Choroid plexus epithelial cell (primary cell): ENCODE results near the gene PML.

ENCODE experiments used
- DNase-seq: peaks from one replicate; pipeline ENCODE4 v3.0.0-alpha.2; 2010; ENCODE audit warnings: low read depth
- H3K4me3 ChIP-seq: 2 replicates; pipeline ENCODE4 v1.5.1; 2011; ENCODE audit warnings: low read depth, mild to moderate bottlenecking, control low read depth, low read length, moderate library complexity
- TF ChIP-seq, protein P1 (sequence below): conservative IDR thresholded peaks from 2 replicates; pipeline ENCODE4 v1.5.1; 2011; ENCODE audit warnings: low read depth, mild to moderate bottlenecking, control low read depth, inconsistent platforms, low read length, moderate library complexity

Gene PML

GRCh38 chr15:74025436-74025835 is 30.9 kb downstream of the PML start:
- TF ChIP-seq, protein P1, sequence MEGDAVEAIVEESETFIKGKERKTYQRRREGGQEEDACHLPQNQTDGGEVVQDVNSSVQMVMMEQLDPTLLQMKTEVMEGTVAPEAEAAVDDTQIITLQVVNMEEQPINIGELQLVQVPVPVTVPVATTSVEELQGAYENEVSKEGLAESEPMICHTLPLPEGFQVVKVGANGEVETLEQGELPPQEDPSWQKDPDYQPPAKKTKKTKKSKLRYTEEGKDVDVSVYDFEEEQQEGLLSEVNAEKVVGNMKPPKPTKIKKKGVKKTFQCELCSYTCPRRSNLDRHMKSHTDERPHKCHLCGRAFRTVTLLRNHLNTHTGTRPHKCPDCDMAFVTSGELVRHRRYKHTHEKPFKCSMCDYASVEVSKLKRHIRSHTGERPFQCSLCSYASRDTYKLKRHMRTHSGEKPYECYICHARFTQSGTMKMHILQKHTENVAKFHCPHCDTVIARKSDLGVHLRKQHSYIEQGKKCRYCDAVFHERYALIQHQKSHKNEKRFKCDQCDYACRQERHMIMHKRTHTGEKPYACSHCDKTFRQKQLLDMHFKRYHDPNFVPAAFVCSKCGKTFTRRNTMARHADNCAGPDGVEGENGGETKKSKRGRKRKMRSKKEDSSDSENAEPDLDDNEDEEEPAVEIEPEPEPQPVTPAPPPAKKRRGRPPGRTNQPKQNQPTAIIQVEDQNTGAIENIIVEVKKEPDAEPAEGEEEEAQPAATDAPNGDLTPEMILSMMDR, result no peak
- H3K4me3 ChIP-seq, result no peak overlapping the region
- peak; percentile 47 for DNase-seq

- H3K4me3 ChIP-seq, result no peak overlapping the region
- TF ChIP-seq, protein P1, result no peak
- DNase-seq, result no peak
These were observed 33.2 kb downstream of the PML start for GRCh38 chr15:74027688-74028087.

GRCh38 chr15:74028646-74029045 is 34.1 kb downstream of the PML start:
- H3K4me3 ChIP-seq, result no peak overlapping the region
- DNase-seq, result no peak
- TF ChIP-seq, protein P1, result no peak

DNA sequence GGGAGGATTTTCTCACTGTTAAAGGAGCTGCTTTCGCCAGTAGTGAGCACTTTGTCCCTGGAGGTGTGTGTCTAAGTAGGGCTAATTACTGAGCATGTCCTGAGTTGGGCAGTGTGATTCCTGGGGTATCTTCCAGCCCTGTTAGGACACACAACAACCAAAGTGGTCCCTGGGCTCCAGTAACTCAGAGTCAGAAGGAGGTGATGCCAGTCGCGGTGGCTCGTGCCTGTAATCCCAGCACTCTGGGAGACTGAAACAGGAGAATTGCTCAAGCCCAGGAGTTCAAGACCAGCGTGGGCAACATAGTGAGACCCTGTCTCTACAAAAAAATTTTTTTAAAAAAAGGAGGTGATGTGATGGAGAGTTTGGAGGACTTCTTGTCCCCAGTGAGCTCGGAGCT is 37.5 kb downstream of the PML start:
- no peak overlapping the region for H3K4me3 ChIP-seq
- TF ChIP-seq, protein P1, result no peak
- DNase-seq, result no peak

- H3K4me3 ChIP-seq, result no peak overlapping the region
- TF ChIP-seq, protein P1, result no peak
- no peak for DNase-seq
These were observed 38.4 kb downstream of the PML start for GRCh38 chr15:74032606-74033561.

- DNase-seq, result no peak
- H3K4me3 ChIP-seq, result no peak overlapping the region
- TF ChIP-seq, protein P1, result no peak
These were observed 39.8 kb downstream of the PML start for GRCh38 chr15:74034206-74034755.
